ENCODE measurements around the gene UNC13D.

- TF ChIP-seq CTCF (IDR thresholded peaks at IDR 0.05) (no peak), POLR2A (IDR thresholded peaks at IDR 0.05) (no peak)
These were observed 14.5 kb downstream of the UNC13D start for GRCh38 chr17:75829747-75830146.
